GM23338 (cell line): ENCODE measurements around the gene CD226. TPM values are rescaled to one million over a fixed set of nuclear protein-coding genes. Genes with fewer than 3 reads are reported as not detected.

Experiments
- EZH2 ChIP-seq: fragments of 200-600 bp; sonication (generic); IDR thresholded peaks from one replicate; pipeline ENCODE4 v1.8.0; 2017; ENCODE audit warnings: antibody characterized with exemption, mild to moderate bottlenecking, low read depth; ENCODE audit not compliant: unreplicated experiment
- NANOG ChIP-seq: IDR thresholded peaks from 2 replicates; pipeline ENCODE4 v1.6.1; 2016; ENCODE audit warnings: antibody characterized with exemption, borderline replicate concordance
- POLR2AphosphoS5 ChIP-seq: IDR thresholded peaks from 2 replicates; pipeline ENCODE4 v1.6.1; 2016; ENCODE audit warnings: antibody characterized with exemption, low read depth
- STAT1 ChIP-seq: IDR thresholded peaks from one replicate; pipeline ENCODE4 v1.6.1; 2016; ENCODE audit warnings: antibody characterized with exemption; ENCODE audit not compliant: unreplicated experiment
- ZNF114 ChIP-seq: fragments of 250-450 bp; sonication (Bioruptor Pico); IDR thresholded peaks from 2 replicates; pipeline ENCODE4 v1.5.0; 2020; ENCODE audit warnings: mild to moderate bottlenecking, moderate library complexity
- ZNF331 ChIP-seq: fragments of 250-450 bp; sonication (Bioruptor Pico); IDR thresholded peaks from 2 replicates; pipeline ENCODE4 v1.5.0; 2020; ENCODE audit warnings: low read depth, mild to moderate bottlenecking, moderate library complexity
- ZNF462 ChIP-seq: fragments of 250-450 bp; sonication (Bioruptor Pico); IDR thresholded peaks from 2 replicates; pipeline ENCODE4 v1.5.0; 2020; ENCODE audit warnings: mild to moderate bottlenecking, moderate library complexity
- polyA plus RNA-seq: library from polyadenylated mRNA; unstranded; fragments of >200 nt; fragmentation: Nextera tagmentation; extraction: Ambion mirVana; gene quantifications from 2 replicates; pipeline ENCODE4 v1.2.1, GENCODE V29; 2016
- total RNA-seq: library from RNA; depleted of rRNA; stranded (reverse); fragments of >200 nt; shearing (Covaris generic); gene quantifications from 2 replicates; pipeline ENCODE4 v1.2.3, GENCODE V29; 2014
- TF ChIP-seq, protein P1 (sequence below): IDR thresholded peaks from one replicate; pipeline ENCODE4 v1.6.1; 2018; ENCODE audit warnings: antibody characterized with exemption; ENCODE audit not compliant: unreplicated experiment

CD226 gene
- total and polyA plus RNA-seq, 2 experiments from 2014 or later, result not detected

DNA sequence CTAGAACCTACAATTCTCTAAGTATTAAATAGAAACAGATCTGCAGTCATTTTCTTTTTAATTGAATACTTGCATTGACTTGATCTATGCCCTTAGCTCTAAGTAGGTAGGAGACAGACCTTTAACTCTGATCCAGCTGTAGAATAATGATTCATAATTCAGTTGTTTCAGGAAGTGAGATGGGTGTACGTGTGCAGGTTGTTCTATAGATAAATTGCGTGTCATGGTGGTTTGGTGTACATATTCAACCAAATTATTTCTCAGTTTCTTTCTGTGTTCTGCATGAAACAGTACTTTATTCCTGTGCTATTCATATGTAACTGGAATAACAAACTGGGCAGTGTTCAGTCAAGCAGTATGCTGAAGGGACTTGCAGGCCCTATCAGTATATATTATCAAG lies 34.3 kb upstream of the CD226 start (continued):
- TF ChIP-seq ZNF462 (CRISPR knock-in tag), result no peak
- no peak for TF ChIP-seq EZH2
- TF ChIP-seq STAT1, result no peak
- TF ChIP-seq ZNF114 (CRISPR knock-in tag), result no peak
- TF ChIP-seq POLR2AphosphoS5, result no peak
- TF ChIP-seq ZNF331 (CRISPR knock-in tag), result no peak
- TF ChIP-seq NANOG, result no peak
- TF ChIP-seq, protein P1, sequence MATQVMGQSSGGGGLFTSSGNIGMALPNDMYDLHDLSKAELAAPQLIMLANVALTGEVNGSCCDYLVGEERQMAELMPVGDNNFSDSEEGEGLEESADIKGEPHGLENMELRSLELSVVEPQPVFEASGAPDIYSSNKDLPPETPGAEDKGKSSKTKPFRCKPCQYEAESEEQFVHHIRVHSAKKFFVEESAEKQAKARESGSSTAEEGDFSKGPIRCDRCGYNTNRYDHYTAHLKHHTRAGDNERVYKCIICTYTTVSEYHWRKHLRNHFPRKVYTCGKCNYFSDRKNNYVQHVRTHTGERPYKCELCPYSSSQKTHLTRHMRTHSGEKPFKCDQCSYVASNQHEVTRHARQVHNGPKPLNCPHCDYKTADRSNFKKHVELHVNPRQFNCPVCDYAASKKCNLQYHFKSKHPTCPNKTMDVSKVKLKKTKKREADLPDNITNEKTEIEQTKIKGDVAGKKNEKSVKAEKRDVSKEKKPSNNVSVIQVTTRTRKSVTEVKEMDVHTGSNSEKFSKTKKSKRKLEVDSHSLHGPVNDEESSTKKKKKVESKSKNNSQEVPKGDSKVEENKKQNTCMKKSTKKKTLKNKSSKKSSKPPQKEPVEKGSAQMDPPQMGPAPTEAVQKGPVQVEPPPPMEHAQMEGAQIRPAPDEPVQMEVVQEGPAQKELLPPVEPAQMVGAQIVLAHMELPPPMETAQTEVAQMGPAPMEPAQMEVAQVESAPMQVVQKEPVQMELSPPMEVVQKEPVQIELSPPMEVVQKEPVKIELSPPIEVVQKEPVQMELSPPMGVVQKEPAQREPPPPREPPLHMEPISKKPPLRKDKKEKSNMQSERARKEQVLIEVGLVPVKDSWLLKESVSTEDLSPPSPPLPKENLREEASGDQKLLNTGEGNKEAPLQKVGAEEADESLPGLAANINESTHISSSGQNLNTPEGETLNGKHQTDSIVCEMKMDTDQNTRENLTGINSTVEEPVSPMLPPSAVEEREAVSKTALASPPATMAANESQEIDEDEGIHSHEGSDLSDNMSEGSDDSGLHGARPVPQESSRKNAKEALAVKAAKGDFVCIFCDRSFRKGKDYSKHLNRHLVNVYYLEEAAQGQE, result no peak
